Neural crest cell (in vitro differentiated cells): ENCODE measurements around the gene NINJ1. TPM values are rescaled to one million over a fixed set of nuclear protein-coding genes. Genes with fewer than 3 reads are reported as not detected.
A peak's percentile ranks its signal among the peaks of the same experiment; 100 is the strongest.
"Not testable (repeated sequence)": the region's sequence is repeated elsewhere in the genome, so short reads cannot be mapped to it uniquely, and the experiment has no call there.

Experiments used
- DNase-seq: peaks from one replicate; pipeline ENCODE4 v3.0.0; 2021; ENCODE audit warnings: low read depth, mixed read lengths, low spot score
- H3K27ac Mint-ChIP-seq: one replicate; pipeline ENCODE4 v1.8.0; 2021; ENCODE audit warnings: mild to moderate bottlenecking, mixed read lengths; ENCODE audit not compliant: unreplicated experiment
- H3K27me3 Mint-ChIP-seq: 2 replicates; pipeline ENCODE4 v1.8.0; 2021; ENCODE audit warnings: low read depth, mild to moderate bottlenecking, mixed read lengths
- H3K36me3 Mint-ChIP-seq: 2 replicates; pipeline ENCODE4 v1.8.0; 2021; ENCODE audit warnings: low read depth, mild to moderate bottlenecking, mixed read lengths
- H3K4me1 Mint-ChIP-seq: 2 replicates; pipeline ENCODE4 v1.8.0; 2021; ENCODE audit warnings: mixed read lengths
- H3K4me3 Mint-ChIP-seq: one replicate; pipeline ENCODE4 v1.8.0; 2021; ENCODE audit warnings: mild to moderate bottlenecking, mixed read lengths
- H3K9me3 Mint-ChIP-seq: 2 replicates; pipeline ENCODE4 v1.8.0; 2021; ENCODE audit warnings: mixed read lengths
- CTCF ChIP-seq: fragments of 200-600 bp; sonication (generic); conservative IDR thresholded peaks from 2 replicates; pipeline ENCODE4 v1.5.0; 2021; ENCODE audit warnings: antibody characterized with exemption, mild to moderate bottlenecking
- total RNA-seq: library from RNA; stranded (reverse); gene quantifications from 2 replicates; pipeline ENCODE4 v1.2.1, GENCODE V29; 2021

The NINJ1 gene
- total RNA-seq, 1 donor from 2014 or later, result 17.8 TPM

GRCh38 chr9:93105620-93106019 lies 28.4 kb downstream of the NINJ1 start:
- Mint-ChIP-seq H3K27me3 (no peaks in the 10 kb centered on the region), H3K4me1 (peaks cover 6% of the 10 kb centered on the region), H3K27ac (no peak overlapping the region), H3K36me3 (peaks cover 22% of the 10 kb centered on the region), H3K4me3 (no peak overlapping the region), H3K9me3 (peaks cover 12% of the 10 kb centered on the region)
- TF ChIP-seq CTCF, result no peak
- no peak for DNase-seq

DNA sequence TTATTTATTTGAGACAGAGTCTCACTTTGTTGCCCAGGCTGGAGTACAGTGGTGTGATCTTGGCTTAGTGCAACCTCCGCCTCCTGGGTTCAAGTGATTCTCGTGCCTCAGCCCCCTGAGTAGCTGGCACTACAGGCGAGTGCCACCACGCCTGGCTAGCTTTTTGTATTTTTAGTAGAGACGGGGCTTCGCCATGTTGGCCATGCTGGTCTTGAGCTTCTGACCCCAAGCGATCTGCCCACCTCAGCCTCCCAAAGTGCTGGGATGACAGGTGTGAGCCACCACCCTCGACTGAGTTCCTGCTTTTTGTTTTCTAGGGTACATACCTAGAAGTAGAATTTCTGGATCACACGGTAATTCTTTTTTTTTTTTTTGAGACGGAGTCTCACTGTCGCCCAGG lies 33.0 kb downstream of the NINJ1 start:
- Mint-ChIP-seq H3K9me3 (peaks cover 15% of the 10 kb centered on the region), H3K4me1 (peaks cover 19% of the 10 kb centered on the region), H3K36me3 (peaks cover 25% of the 10 kb centered on the region)
- not testable (repeated sequence) for H3K27ac Mint-ChIP-seq, DNase-seq, H3K4me3 Mint-ChIP-seq, H3K27me3 Mint-ChIP-seq

- DNase-seq, result no peak
- Mint-ChIP-seq H3K4me3 (peak overlapping the region; percentile 28), H3K27me3 (no peaks in the 10 kb centered on the region), H3K27ac (no peak overlapping the region), H3K9me3 (peaks cover 15% of the 10 kb centered on the region), H3K36me3 (peaks cover 22% of the 10 kb centered on the region), H3K4me1 (peaks cover 19% of the 10 kb centered on the region)
- TF ChIP-seq CTCF, result no peak
Observed at GRCh38 chr9:93100276-93100636, 33.8 kb downstream of the NINJ1 start.

- no peak for DNase-seq
- Mint-ChIP-seq H3K36me3 (peaks cover 19% of the 10 kb centered on the region), H3K4me3 (peak overlapping the region; percentile 70), H3K9me3 (peaks cover 15% of the 10 kb centered on the region), H3K4me1 (peaks cover 21% of the 10 kb centered on the region), H3K27me3 (no peaks in the 10 kb centered on the region), H3K27ac (no peak overlapping the region)
- no peak for TF ChIP-seq CTCF
Observed at GRCh38 chr9:93099551-93100275, 34.3 kb downstream of the NINJ1 start.

- Mint-ChIP-seq H3K36me3 (peaks cover 12% of the 10 kb centered on the region), H3K4me1 (peaks cover 26% of the 10 kb centered on the region), H3K27me3 (no peaks in the 10 kb centered on the region), H3K27ac (no peak overlapping the region), H3K4me3 (peak overlapping the region; percentile 56), H3K9me3 (peaks cover 8% of the 10 kb centered on the region)
- no peak for DNase-seq
- no peak for TF ChIP-seq CTCF
Observed at GRCh38 chr9:93098236-93098946, 35.7 kb downstream of the NINJ1 start.
